ENCODE results near the gene GALNT8.
"Not testable (repeated sequence)": the region's sequence is repeated elsewhere in the genome, so short reads cannot be mapped to it uniquely, and the experiment has no call there.

Gene GALNT8
- 0.56 reads per million for total RNA-seq

- DNase-seq: no peak
Observed at GRCh38 chr12:4719821-4720636, at the start of gene GALNT8. Gene GALNT8, plus strand, starts transcription at chr12:4720400. Its CDS starts 278 bp downstream, at chr12:4720678.

- no peak for DNase-seq
Observed at GRCh38 chr12:4679711-4680110, 40.5 kb upstream of the GALNT8 start.

- no peak for DNase-seq
Observed at GRCh38 chr12:4681732-4682131, 38.5 kb upstream of the GALNT8 start.

GRCh38 chr12:4685317-4685716 lies 34.9 kb upstream of the GALNT8 start:
- no peak for DNase-seq

GRCh38 chr12:4690760-4691159 lies 29.4 kb upstream of the GALNT8 start:
- no peak for DNase-seq

GRCh38 chr12:4700621-4701026 lies 19.6 kb upstream of the GALNT8 start:
- no peak for DNase-seq

- no peak for DNase-seq
Observed at GRCh38 chr12:4701395-4702190, 18.6 kb upstream of the GALNT8 start.

- no peak for DNase-seq
Observed at GRCh38 chr12:4703676-4704075, 16.5 kb upstream of the GALNT8 start.

- no peak for DNase-seq
Observed at GRCh38 chr12:4705824-4706223, 14.4 kb upstream of the GALNT8 start.

GRCh38 chr12:4707306-4707705 lies 12.9 kb upstream of the GALNT8 start:
- no peak for DNase-seq

- no peak for DNase-seq
Observed at GRCh38 chr12:4710113-4710512, 10.1 kb upstream of the GALNT8 start.

- DNase-seq: no peak
Observed at GRCh38 chr12:4714879-4715278, 5.3 kb upstream of the GALNT8 start.

- no peak for DNase-seq
Observed at GRCh38 chr12:4717806-4718205, 2.4 kb upstream of the GALNT8 start.

GRCh38 chr12:4720637-4720995 lies 416 bp downstream of the GALNT8 start:
- no peak for DNase-seq

- not testable (repeated sequence) for DNase-seq
Observed at GRCh38 chr12:4721587-4721986, 1.4 kb downstream of the GALNT8 start.

- no peak for DNase-seq
Observed at GRCh38 chr12:4723226-4723625, 3.0 kb downstream of the GALNT8 start.

GRCh38 chr12:4725057-4725456 lies 4.9 kb downstream of the GALNT8 start:
- no peak for DNase-seq

- DNase-seq: no peak
Observed at GRCh38 chr12:4734625-4735340, 14.6 kb downstream of the GALNT8 start.

GRCh38 chr12:4736091-4736490 lies 15.9 kb downstream of the GALNT8 start:
- no peak for DNase-seq

GRCh38 chr12:4738541-4738940 lies 18.3 kb downstream of the GALNT8 start:
- no peak for DNase-seq

GRCh38 chr12:4742416-4742970 lies 22.3 kb downstream of the GALNT8 start:
- no peak for DNase-seq

- no peak for DNase-seq
Observed at GRCh38 chr12:4743046-4743445, 22.8 kb downstream of the GALNT8 start.

- no peak for DNase-seq
Observed at GRCh38 chr12:4744709-4745108, 24.5 kb downstream of the GALNT8 start.

Data from effector CD4-positive, alpha-beta T cell (primary cell).